K562 (cell line): ENCODE measurements around the gene CLSTN2. TPM values are rescaled to one million over a fixed set of nuclear protein-coding genes. Genes with fewer than 3 reads are reported as not detected.

Experiments used
- ATAC-seq: fragments of 200-7000 bp; cut with Tn5 transposase; 3 replicates; pipeline ENCODE4 v1.9.1; 2020; ENCODE audit warnings: moderate library complexity
- BruUV-seq: library from RNA; stranded (reverse); fragments of 400-500 nt; replicated peaks from 2 replicates; lab custom pipeline; 2021; lab: Mats Ljungman, UMichigan
- CTCF ChIA-PET: fragments of 300-600 bp; formaldehyde crosslinking; extraction: SDS; loops from one replicate; lab custom pipeline; 2021; ENCODE audit warnings: low intra/inter-chr PET ratio; lab: Yijun Ruan, JAX
- POLR2A ChIA-PET: fragments of 300-600, 350-650 bp; sonication (Branson Sonifier 250); formaldehyde crosslinking; extraction: SDS; loops from one replicate; lab custom pipeline; 2021; ENCODE audit warnings: antibody characterized with exemption, inconsistent platforms; lab: Yijun Ruan, JAX
- DNase-seq, 4 experiments: peaks; one replicate each; pipeline versions ENCODE4 v3.0.0 to v3.0.0-alpha.2; 2011 to 2018; ENCODE audit warnings: low spot score in 3 of 4, mixed read lengths in 3 of 4; ENCODE audit errors: extremely low read depth in 1 of 4
- FAIRE-seq: peaks from 2 replicates; lab custom pipeline; 2011; peaks lifted over from hg19 to GRCh38; lab: Jason Lieb, UNC
- H2AFZ ChIP-seq: 2 replicates; pipeline ENCODE4 v1.6.0; 2011; ENCODE audit warnings: low read depth, low read length, control low read depth, inconsistent platforms
- H3K27ac ChIP-seq: fragments of 200-600 bp; 3 replicates; pipeline ENCODE4 v1.8.0; 2011; ENCODE audit warnings: low read depth, mild to moderate bottlenecking, control low read depth, inconsistent platforms, low read length, moderate library complexity, mixed read lengths; ENCODE audit errors: extremely low read depth
- H3K27me3 ChIP-seq, 2 experiments: fragments of 300-600 bp in 1 of 2; 2 replicates in 1 of 2; 3 replicates in 1 of 2; pipeline versions ENCODE4 v1.6.0 to v1.8.0; 2011; ENCODE audit warnings: inconsistent platforms in 2 of 2, low read length in 2 of 2, mild to moderate bottlenecking in 1 of 2, mixed read lengths in 1 of 2, moderate library complexity in 1 of 2; ENCODE audit not compliant: control insufficient read depth in 2 of 2, insufficient read depth in 2 of 2
- H3K36me3 ChIP-seq: fragments of 300-600 bp; 3 replicates; pipeline ENCODE4 v1.8.0; 2011; ENCODE audit warnings: mild to moderate bottlenecking, low read length, inconsistent platforms; ENCODE audit not compliant: control insufficient read depth, insufficient read depth
- H3K4me1 ChIP-seq, 2 experiments: fragments of 200-600 bp in 1 of 2; replicated peaks in 1 of 2; 2 replicates in 1 of 2; 3 replicates in 1 of 2; pipeline versions ENCODE4 v1.5.1 to v1.8.0; 2011; ENCODE audit warnings: inconsistent platforms in 2 of 2, low read length in 2 of 2, mild to moderate bottlenecking in 1 of 2, mixed read lengths in 1 of 2, moderate library complexity in 1 of 2; ENCODE audit not compliant: control insufficient read depth in 2 of 2, insufficient read depth in 2 of 2
- H3K4me2 ChIP-seq: 2 replicates; pipeline ENCODE4 v1.6.1; 2011; ENCODE audit warnings: low read length, control low read depth, inconsistent platforms, mixed read lengths; ENCODE audit not compliant: insufficient read depth
- H3K4me3 ChIP-seq: fragments of 200-600 bp; sonication (generic), shearing (Covaris generic); 2 replicates; pipeline ENCODE4 v1.5.1; 2016; ENCODE audit warnings: control low read depth, inconsistent platforms
- H3K79me2 ChIP-seq: fragments of 200-600 bp; 3 replicates; pipeline ENCODE4 v1.8.0; 2011; ENCODE audit warnings: low read length, inconsistent platforms; ENCODE audit not compliant: control insufficient read depth, insufficient read depth
- H3K9ac ChIP-seq, 2 experiments: 2 replicates each; pipeline versions ENCODE4 v1.6.0 to v1.6.1; 2011; ENCODE audit warnings: low read depth in 2 of 2, low read length in 2 of 2, control low read depth in 1 of 2, inconsistent platforms in 1 of 2, mild to moderate bottlenecking in 1 of 2, mixed read lengths in 1 of 2; ENCODE audit not compliant: insufficient read depth in 1 of 2
- H3K9me1 ChIP-seq: one replicate; pipeline ENCODE4 v1.6.0; 2011; ENCODE audit warnings: inconsistent platforms, mild to moderate bottlenecking, low read length, moderate library complexity; ENCODE audit not compliant: control insufficient read depth, insufficient read depth
- H3K9me3 ChIP-seq: replicated peaks from 2 replicates; pipeline ENCODE4 v1.5.1; 2011; ENCODE audit warnings: low read depth, low read length, inconsistent platforms; ENCODE audit not compliant: control insufficient read depth, insufficient read depth
- H4K20me1 ChIP-seq: replicated peaks from 2 replicates; pipeline ENCODE4 v1.6.1; 2011; ENCODE audit warnings: low read length, inconsistent platforms, mixed read lengths; ENCODE audit not compliant: control insufficient read depth, insufficient read depth
- CBFA2T2 ChIP-seq: fragments of 450-650 bp; conservative IDR thresholded peaks from 2 replicates; pipeline ENCODE4 v1.6.1; 2017; ENCODE audit warnings: mild to moderate bottlenecking
- HEY1 ChIP-seq: fragments of 250-450 bp; sonication (Bioruptor Pico); IDR thresholded peaks from 2 replicates; pipeline ENCODE4 v1.5.0; 2020; ENCODE audit warnings: mild to moderate bottlenecking, moderate library complexity, borderline replicate concordance
- SIRT6 ChIP-seq: IDR thresholded peaks from one replicate; pipeline ENCODE4 v1.6.1; 2012; ENCODE audit warnings: low read depth, mild to moderate bottlenecking, control low read depth, inconsistent platforms, low read length, moderate library complexity
- SMARCB1 ChIP-seq: IDR thresholded peaks from 2 replicates; pipeline ENCODE4 v1.6.1; 2011; ENCODE audit warnings: improper control_type of control experiment, low read depth; ENCODE audit not compliant: insufficient read length
- U2AF1 ChIP-seq: fragments of 200-400 bp; formaldehyde crosslinking; optimal IDR thresholded peaks from 2 replicates; pipeline ENCODE3; 2017; ENCODE audit warnings: mild to moderate bottlenecking, low read depth, low read length, moderate library complexity
- ZBED1 ChIP-seq: IDR thresholded peaks from 2 replicates; pipeline ENCODE4 v1.6.1; 2014
- ZNF699 ChIP-seq: fragments of 250-450 bp; sonication (Bioruptor Pico); IDR thresholded peaks from 2 replicates; pipeline ENCODE4 v1.8.0; 2021; ENCODE audit warnings: mild to moderate bottlenecking, moderate library complexity; ENCODE audit not compliant: insufficient replicate concordance
- WGBS: fragments of 100-300 bp; shearing (Covaris generic); methylation state at CpG from one replicate; pipeline ENCODE4 v1.1.6; 2016; ENCODE audit warnings: low coverage, mixed read lengths; ENCODE audit not compliant: insufficient coverage; ENCODE audit errors: missing lambda C conversion rate; 5-methylcytosine and 5-hydroxymethylcytosine counted together
- in situ Hi-C: fragments of 300-500 bp; cut with MboI; formaldehyde crosslinking; loops from 4 replicates; pipeline ENCODE4 v1.15.0; 2018; ENCODE audit warnings: inconsistent platforms, mixed read lengths
- intact Hi-C: fragments of 100-400 bp; cut with micrococcal nuclease; formaldehyde crosslinking; loops from 2 replicates; pipeline ENCODE4 v1.14.2; 2022
- polyA plus RNA-seq, 8 experiments: library from polyadenylated mRNA; depleted of rRNA in 4 of 8; stranded (reverse) in 5 of 8; unstranded in 3 of 8; fragments of >200 nt; fragmentation: Nextera tagmentation in 2 of 8; fragmentation: Illumina TruSeq in 1 of 8; extraction: Ambion mirVana in 2 of 8; extraction: Trizol in 1 of 8; gene quantifications; 2 replicates each; pipeline versions ENCODE4 v1.2.1 to v1.2.3, GENCODE V29; 2011 to 2014; ENCODE audit warnings: inconsistent platforms in 1 of 8, missing spikeins in 1 of 8
- total RNA-seq, 7 experiments: library from RNA; depleted of rRNA in 6 of 7; stranded (reverse); fragments of >200 nt in 6 of 7; fragmentation: Illumina TruSeq in 2 of 7; extraction: Trizol in 2 of 7; gene quantifications; 2 replicates each; pipeline versions ENCODE4 v1.2.1 to v1.2.3, GENCODE V29; 2011 to 2021; ENCODE audit warnings: low replicate concordance in 1 of 7

The CLSTN2 gene
- total and polyA plus RNA-seq, 9 of the 15 experiments (the other 6 are each of a cell fraction or from before 2014, with no cell fraction given) = 0.02 to 0.04 (median 0.04) TPM; not detected in 6

- ChIA-PET CTCF (no interaction called here), POLR2A (no interaction called here)
- Histone ChIP-seq H3K9me3 (no peaks in the 10 kb centered on the region), H3K36me3 (no peaks in the 10 kb centered on the region), H2AFZ (no peak overlapping the region), H3K4me2 (no peak overlapping the region), H3K9me1 (no peaks in the 10 kb centered on the region), H3K9ac (no peak overlapping the region), H3K79me2 (no peaks in the 10 kb centered on the region), H3K4me3 (no peak overlapping the region), H4K20me1 (no peaks in the 10 kb centered on the region; the same call in 1 of the 2 replicates), H3K4me1 (no peaks in the 10 kb centered on the region), H3K27me3 (no peaks in the 10 kb centered on the region; a peak in 1 of 5 replicates), H3K27ac (no peak overlapping the region)
- TF ChIP-seq ZNF699 (CRISPR knock-in tag) (no peak), U2AF1 (no peak)
- intact Hi-C loops = no loop called here
- no peak for DNase-seq
- BruUV-seq = no TSS peak
- 3% methylated on average over 2 of the region's 2 CpGs for WGBS
- FAIRE-seq = no peak
- in situ Hi-C loops = no loop called here
- ATAC-seq = no peak
These were observed 518.8 kb downstream of the CLSTN2 start for GRCh38 chr3:140453750-140454149.

- Histone ChIP-seq H3K4me3 (no peak overlapping the region), H3K9me1 (no peaks in the 10 kb centered on the region), H3K4me1 (no peaks in the 10 kb centered on the region), H3K4me2 (no peak overlapping the region), H3K27me3 (no peaks in the 10 kb centered on the region; a peak in 1 of 5 replicates), H3K9ac (no peak overlapping the region), H4K20me1 (no peaks in the 10 kb centered on the region), H3K79me2 (no peaks in the 10 kb centered on the region), H3K9me3 (no peaks in the 10 kb centered on the region), H2AFZ (no peak overlapping the region), H3K27ac (no peak overlapping the region), H3K36me3 (no peaks in the 10 kb centered on the region)
- BruUV-seq = no TSS peak
- WGBS = 0% methylated on average over 5 of the region's 5 CpGs
- ChIA-PET CTCF (no interaction called here), POLR2A (no interaction called here)
- in situ Hi-C loops = no loop called here
- intact Hi-C loops = no loop called here
- FAIRE-seq = no peak
- ATAC-seq = no peak
- DNase-seq = no peak
- no peak for TF ChIP-seq SMARCB1
- TF ChIP-seq HEY1 (CRISPR knock-in tag) = no peak
- no peak for TF ChIP-seq ZBED1
- TF ChIP-seq SIRT6 = no peak
- no peak for TF ChIP-seq CBFA2T2
These were observed 520.7 kb downstream of the CLSTN2 start for GRCh38 chr3:140455521-140456214.
